HG02885 (cell line): ENCODE measurements around the gene RAMP1.

Experiments used
- ATAC-seq: cut with Tn5 transposase; IDR thresholded peaks from one replicate; pipeline ENCODE4 v1.9.1; 2021; ENCODE audit warnings: mild to moderate bottlenecking; ENCODE audit not compliant: unreplicated experiment, poor library complexity

The RAMP1 gene

DNA sequence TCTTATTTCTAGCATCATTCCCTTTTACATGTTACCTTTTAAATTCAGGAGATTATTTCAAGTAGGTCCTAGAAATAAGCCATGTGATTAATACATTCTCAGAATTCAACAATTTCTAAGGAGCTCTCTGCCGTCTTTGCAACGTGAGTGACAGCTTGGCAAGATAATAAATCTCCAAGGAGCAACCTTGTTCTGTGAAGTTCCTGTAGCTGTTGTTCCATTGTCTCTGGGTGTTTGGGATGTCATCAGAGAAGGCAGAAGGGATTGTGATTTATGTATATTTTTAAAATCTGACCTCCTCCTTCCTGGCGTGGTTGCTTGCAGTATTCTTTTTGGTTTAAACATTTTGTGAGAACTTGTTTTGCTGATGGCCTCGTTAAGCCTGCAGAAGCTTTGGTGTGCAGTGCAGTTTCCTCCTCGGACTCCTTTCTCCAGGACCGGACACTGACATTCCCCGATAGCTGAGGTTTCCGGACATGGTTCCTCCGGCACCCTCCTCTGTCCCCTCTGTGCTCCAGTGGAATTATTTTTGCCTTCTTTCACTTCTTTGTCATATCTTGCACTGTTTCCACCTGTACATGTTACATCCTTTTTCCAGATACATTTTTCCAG, 33.7 kb downstream of the RAMP1 start:
- ATAC-seq, result no peak

DNA sequence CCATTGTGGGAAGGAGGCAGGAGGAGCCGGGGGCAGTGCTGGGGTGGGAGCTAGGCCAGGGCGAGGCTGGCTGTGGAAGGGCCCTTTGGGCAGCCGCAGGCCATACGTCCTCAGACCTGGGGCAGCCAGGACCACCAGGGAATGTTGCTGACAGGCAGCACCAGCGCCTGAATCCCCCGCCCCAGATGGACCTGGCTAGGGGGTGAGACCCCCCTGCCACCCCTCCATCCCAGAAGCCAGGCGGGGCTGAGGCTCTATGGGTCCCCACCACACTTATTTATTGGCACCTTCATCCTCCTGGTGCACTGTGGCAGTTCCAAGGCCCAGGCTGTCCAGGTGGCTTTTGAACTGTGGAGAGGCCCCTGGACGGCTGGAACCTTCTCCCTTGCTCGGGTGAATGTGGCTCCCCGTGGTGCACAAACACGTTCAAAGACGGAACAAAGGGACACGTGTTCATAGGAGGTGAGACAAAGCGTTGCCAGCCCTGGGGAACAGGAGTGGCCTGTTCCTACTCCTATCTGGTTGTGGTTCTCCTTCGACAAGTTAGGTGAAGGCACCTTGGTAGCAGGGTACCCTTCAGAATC, 35.1 kb downstream of the RAMP1 start:
- ATAC-seq, result no peak

DNA sequence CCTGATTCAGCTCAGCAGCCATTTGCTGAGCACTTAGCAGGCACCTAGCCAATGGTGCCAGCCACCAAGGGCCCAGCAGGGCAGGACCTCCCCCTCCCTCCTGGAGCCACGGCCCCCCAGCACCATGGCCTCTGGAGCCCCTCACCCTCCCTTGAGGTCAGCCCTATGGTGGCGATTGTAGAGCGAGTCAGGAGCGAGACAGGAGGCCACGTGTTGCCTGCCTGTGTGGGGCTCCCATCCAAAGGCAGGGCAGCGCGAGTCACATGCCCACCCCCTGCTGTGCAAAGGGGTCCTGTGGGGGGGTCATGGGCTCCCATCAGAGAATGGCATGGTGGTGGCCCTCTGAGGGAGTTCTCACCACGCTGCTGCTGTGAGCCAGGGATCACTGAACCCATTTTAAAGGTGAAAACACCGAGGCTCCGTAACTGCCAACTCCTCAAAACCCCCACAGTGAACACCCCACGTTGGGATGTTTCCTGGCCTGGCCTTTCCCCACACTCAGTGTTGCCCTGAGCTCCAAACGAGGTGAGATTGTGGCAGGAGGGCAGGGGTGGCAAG, 35.6 kb downstream of the RAMP1 start:
- ATAC-seq, result no peak

DNA sequence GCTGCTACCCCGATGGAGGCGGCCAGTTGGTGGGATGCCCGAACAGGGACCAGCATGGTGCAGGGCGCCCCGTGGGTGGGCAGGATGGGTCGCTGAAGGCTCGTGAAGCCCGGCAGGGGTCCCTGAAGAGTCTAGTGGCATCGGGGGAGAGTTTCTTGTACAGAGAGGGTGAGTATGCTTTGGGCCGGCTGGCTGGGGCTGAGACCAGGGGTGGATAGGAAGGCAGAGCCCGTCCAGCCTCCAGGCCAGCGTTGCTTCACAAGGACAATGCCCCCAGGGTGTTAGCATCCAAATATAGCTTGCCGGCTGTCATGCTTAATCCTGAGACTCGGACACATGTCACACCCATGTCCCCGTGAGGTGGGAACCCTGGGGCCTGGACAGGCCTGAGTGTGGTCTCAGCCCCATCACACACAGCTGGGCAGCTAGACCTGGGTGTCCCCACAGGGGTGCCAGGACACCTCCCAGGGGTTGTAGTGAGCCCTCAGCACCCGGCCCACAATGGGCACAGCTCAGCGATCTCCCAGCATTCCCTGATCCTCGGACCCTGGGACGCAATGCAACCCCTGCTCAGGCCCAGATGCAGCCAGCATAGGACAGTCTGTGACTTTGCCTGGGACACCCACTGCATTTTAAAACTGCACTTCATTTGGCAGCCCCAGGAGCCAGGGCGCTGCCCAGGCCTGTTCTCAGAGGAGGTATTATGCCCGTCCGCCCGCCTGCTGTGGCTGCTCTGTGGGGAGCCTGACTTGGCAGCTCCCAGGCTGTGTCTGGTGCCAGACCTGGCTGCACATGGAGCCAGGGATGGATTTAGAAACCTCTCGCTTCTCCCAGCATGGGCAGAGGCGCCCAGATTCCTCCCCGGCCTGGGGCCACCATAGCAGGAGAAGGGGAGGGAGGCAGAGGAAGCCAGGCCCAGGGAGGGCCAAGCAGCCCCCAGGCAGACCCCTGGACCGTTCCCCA, 36.4 kb downstream of the RAMP1 start:
- no peak for ATAC-seq

DNA sequence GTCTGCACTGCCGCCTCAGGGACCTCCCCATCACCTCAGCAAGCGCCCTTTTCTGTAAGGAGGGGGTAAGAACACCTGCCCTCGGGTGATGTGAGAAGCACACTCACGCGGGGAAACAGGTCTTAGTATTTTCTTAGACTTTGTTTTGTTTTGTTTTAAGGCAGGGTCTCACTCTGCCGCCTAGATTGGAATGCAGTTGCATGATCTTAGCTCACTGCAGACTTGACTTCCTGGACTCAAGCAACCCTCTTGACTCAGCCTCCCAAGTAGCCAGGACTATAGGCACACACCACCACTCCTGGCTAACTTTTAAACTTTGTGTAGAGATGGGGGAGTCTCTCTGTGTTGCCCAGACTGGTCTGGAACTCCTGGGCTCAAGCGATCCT, 37.1 kb downstream of the RAMP1 start:
- no peak for ATAC-seq

DNA sequence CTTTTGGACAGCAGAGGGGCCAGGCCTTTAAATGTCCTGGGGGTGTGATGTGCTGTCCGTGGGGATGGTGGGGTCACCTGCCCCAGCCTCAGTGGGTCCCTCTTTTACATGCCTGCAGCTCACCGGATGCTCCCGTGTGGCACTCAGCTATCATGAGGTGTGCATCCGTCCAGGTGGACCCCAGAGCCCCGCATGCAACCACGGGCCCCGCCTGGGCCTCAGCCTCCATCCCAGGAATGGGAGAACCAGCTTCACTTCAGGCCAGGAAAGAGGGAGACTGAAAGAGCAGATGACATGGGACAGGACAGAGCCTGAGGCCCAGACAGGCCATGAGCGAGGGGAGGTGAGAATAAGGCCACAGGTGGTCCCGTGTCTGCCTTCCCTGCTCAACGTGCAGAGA, 37.5 kb downstream of the RAMP1 start:
- ATAC-seq, result no peak

DNA sequence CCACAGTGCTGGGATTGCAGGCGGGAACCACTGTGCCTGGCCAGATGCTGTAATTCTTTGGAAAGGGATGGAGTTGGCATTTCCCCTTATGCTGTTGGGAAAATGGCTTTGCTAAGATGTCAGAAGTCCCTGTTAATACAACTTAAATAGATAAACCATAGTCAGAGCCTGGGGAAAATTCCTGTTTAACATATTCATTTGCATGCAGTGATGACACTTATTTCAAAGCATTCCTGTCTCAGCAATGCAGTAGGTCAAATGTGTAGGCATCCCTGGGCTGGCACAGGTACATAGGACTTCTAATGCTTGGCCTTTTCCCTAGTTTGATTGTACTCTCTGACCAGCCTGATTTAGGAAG, 38.6 kb downstream of the RAMP1 start:
- ATAC-seq, result no peak

DNA sequence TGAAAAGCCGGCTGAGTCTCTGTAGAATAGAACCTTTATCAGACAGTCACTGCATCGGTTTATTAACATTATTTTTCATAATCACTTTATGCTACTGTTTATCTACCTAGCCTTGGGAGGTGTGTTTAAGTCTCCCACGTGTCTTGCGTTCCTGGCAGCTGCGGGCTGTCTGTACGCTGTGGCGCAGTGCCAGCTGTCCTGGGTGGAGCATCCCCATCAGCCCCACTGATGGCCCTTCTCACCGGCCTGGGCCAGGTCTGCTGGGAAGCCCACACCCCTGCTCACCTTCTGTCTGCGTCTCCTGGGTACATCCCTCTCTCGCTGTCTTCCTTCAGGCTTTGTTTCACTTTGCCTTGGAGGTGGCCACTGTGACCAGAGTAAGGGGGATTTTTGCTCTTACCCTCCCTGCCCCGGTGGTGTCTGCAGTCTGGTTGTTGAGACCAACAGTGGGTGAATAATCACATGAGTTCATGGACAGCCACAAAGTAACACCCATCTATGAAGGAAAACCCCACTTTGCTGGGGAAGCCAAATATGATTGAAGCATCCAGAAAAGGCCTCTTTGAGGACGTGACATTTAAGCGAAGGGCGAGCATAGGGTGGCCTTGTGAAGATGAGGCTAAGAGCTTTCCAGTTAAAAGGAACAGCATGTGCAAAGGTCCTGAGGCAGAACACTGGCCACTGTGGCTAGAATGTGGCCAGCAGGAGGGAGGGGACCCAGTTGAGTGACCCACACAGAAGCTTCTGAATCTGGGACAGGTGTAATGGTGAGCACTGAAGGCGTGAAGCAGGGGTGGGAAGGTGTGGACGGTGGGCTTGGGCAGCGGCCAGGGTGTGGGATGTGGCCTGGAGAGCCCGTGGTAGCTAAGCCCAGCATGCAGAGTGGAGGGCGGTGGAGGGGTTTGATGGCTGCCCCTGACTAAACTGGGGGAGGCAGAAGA, 41.7 kb downstream of the RAMP1 start:
- ATAC-seq, result no peak

DNA sequence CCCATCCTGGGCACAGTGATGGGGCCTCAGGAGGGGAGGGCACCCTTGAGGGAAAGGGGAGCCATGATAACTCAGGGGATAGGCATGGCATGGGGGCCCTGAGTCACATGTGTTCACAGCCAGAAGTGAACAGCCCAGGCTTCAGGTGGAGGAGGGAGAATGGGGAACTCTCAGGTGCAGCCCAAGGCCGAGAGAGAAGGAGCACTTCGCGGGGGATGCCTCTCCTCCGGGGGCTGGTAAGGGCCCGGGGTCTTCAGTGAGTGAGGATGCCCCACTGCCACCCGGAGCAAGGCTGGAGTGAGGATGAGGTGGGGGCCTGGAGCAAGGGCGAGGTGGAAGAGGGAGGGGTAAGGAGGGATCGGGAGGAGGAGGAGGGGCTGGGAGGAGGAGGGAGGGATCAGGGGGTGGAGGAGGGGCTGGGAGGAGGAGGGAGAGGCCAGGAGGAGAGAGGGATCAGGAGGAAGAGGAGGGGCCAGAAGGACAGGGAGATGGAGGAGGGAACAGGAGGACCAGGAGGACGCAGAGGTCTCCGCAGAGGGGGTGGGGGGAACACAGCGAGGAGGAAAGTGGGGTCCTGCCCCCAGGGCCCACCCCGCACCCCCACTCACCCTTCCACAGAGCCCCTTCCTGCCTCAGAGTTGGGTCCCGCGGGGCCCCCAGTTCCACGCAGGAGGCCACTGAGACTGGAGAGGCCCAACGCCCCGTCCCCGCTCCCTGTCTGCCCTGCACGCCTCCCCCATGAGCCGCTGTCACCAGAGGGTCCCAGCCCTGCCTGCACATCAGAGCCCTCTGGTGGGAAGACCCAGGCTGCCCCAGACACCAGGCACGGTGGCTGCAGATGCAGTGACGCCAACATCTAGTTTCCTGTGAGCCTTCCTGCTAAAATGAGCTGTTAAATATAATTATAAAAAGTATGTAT, 42.8 kb downstream of the RAMP1 start:
- no peak for ATAC-seq

DNA sequence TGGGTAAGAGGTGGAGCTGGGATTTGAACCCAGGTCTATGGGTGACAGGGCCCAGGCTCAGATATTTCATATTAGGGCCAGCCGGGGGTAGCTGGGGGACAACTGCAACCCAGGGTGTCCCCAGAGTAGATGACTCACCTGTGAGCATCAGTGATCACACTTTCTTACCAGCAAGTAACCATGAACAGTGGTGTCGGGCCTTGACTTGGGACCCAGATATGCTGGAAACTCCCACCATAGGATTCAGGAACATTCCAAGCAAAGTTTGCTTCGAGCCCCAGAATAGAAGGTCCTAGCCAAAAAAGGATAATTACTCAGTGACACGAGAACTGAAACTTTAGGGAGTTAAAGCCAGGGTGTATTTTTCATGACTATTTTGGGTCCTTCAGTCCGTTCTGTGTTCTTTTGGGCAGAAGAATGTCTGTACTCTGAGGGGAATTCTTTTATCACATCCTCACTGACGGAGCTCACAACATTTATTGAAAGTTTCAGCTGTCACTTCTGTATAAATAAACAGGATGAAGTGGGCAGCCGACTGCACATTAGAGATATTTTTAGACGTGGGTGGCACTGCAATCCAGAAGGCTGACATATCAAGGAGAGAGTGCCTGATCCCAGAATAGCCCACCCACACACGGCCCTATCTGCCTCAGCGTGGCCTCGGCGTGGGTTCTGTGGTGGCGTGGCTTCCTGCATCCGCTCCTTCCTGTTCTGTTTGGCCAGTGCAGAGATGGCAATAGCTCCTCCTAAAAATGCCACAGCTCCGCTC, 45.6 kb downstream of the RAMP1 start:
- ATAC-seq, result no peak

DNA sequence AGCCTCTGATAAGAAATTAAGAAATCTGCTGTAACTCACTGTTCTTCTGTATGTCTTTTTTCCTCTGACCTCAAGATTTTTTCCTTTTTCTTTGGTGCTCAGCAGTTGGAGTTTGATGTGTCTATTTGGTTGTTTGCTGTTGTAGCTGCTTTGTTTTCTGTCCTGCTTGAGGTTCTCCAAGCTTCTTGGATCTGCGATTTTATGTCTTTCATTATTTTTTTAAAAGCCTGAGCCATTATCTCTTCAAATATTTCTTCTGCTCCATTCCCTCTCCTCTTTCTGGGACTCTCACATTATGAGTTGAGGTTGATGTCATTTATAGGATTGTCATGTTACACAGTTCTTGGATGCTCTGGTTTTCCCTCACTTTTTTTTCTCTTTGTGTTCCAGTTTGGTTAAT, 47.7 kb downstream of the RAMP1 start:
- no peak for ATAC-seq

DNA sequence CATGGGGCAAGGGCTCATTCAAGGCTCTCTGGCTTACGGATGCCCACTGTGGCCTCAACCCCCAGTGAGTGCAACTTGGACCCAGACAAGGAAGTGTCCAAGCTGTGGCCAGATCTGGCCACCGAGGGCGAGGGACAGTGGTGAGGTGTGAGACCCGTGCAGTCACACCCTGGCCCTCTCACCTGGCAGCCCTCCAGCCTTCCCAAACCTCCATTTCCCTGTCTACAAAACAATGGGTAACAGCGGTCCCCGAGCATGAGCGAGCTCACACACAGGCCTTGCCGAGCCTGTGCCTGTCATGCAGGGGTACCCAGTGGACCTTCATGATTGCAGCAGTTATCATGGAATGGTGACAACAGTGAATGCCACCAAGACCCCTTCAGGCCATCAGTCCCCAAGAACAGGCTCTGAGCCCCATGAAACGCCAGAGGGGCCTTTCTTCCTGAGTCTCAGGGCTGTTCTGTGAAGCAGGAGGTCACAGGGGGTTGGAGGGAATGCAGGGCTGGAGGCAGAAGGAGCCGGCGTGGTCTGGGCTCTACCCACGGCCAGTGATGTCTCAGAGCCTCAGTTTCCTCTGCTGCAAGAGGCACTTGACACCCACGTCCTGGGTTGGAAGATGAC, 49.8 kb downstream of the RAMP1 start:
- ATAC-seq, result no peak

DNA sequence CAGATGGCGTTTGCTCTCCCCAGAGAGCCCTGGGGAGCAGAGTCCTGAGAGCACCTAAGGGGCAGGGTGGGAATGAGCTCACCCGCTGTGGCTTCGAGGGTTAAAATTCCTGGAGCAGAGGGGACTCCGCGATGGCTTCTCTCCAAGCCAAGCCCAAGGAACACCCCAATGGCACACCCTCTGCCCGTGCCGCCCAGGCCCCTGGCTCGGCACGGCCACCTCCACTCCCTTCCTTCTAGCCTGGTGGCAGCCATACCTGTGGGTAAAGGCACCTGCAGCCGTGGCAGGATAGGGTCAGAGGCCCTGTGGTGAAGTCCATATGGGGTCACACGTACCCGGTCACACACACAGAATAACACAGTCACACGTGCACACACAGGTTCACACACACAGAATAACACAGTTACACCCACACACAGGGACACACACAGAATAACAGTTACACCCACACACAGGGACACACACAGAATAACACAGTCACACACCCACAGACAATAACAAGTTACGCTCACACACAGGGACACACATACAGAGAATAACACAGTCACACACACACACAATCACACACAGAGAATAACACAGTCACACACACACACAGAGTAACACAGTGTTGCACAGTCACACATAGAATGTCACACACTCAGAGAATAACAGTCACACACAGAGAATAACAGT, 50.5 kb downstream of the RAMP1 start:
- no peak for ATAC-seq

DNA sequence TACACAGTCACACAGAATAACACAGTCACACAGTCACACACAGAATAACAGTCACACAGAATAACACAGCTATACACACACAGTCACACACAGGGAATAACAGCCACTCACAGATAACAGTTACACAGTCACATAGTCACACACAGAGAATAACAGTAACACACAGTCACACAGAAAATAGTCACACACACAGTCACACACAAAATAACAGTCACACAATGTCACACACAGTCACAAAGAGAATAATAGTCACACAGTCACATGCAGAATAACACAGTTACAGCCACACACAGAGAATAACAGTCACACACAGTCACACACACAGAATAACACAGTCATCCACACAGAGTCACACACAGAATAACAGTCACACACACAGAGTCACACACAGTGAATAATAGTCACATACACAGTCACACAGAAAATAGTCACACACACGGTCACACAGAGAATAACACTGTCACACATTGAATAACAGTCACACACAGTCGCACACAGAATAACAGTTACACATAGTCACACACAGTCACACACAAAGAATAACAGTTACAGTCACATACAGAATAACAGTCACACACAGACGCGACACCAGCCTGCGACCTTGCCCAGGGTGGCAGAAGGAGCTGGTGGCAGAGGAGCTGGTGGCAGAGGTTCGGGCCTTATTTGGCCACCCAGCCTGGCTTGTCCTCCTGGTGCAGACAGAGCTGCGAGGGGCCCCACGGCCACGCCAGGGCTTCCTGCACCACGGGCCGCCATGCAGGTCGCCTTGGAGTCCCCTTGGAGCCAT, 51.3 kb downstream of the RAMP1 start:
- no peak for ATAC-seq

DNA sequence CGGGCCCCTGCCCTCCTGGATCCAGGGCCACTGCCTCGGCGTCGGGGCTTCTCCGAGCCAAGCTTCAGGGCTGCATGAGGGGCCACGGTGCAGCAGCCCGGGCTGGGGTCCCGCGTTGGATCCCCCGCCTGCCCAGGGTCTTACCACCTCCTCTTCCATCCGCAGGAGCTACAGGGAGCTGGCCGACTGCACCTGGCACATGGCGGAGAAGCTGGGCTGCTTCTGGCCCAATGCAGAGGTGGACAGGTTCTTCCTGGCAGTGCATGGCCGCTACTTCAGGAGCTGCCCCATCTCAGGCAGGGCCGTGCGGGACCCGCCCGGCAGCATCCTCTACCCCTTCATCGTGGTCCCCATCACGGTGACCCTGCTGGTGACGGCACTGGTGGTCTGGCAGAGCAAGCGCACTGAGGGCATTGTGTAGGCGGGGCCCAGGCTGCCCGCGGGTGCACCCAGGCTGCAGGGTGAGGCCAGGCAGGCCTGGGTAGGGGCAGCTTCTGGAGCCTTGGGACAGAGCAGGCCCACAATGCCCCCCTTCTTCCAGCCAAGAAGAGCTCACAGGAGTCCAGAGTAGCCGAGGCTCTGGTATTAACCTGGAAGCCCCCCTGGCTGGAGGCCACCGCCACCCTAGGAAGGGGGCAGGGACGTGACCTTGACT, 52.1 kb downstream of the RAMP1 start:
- no peak for ATAC-seq
